GM21528 (cell line): ENCODE data around the gene KRT79.

ENCODE experiments used
- ATAC-seq: cut with Tn5 transposase; IDR thresholded peaks from one replicate; pipeline ENCODE4 v1.9.1; 2021; ENCODE audit warnings: mild to moderate bottlenecking, moderate library complexity; ENCODE audit not compliant: unreplicated experiment, low FRiP score

The KRT79 gene

GRCh38 chr12:52774629-52775250, 59.4 kb downstream of the KRT79 start:
- no peak for ATAC-seq

DNA sequence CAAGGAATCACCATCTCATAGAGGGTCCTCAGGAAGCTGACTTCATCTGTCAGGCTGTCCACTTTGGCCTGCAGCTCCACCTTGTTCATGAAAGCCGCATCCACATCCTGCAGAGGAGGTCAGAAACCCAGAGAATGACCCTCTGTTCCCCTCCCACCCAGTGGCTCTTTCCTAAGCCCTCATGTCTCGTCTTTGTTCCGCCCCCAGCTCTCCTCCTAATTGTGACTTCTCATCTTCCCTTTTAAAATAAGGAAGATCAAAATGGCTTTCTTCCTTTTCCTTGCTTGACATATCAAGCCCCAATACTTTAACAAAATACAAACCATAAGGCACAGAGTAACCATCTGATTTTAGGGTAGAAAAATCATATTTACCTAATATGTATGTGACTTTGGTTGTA, 61.3 kb downstream of the KRT79 start:
- no peak for ATAC-seq

DNA sequence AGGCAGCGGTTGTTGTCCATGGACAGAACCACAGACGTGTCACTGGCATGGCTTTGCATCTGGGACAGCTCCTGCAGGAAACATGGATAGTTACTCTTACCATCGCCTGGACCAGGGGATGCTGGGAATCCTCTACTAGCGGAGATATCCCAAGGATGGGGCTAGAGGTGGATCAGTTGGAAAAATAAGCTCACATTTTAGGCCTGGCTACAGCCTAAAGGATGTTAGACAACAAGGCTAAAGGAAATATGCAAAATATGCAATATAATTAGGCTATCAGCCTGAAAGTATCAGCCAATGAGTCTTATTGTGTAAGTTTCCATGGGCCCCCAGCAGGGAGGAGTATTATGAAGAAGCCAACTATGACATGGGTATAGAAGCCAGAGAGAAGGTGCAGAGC, 61.9 kb downstream of the KRT79 start:
- ATAC-seq: no peak

DNA sequence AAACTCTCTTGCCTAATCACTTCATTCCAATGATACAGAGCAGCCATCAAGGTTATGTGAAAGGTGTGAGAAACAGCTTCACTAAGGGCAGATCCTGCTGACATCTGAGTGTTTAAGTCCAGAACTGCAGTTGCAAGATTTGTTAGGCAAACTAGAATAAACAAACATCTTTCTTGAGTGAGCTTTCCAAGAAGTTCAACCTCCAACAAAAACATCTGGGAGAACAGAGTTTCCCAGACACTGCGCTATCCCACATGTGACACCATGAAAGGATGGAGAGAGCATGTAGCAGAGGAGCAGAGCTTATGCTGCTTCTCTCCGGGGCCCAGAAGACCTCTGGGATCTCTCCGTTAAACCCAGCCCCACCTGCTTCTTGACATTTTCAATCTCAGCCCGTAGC, 62.6 kb downstream of the KRT79 start:
- ATAC-seq: no peak
